Astrocyte (in vitro differentiated cells and primary cell): ENCODE data around the gene C10orf143. TPM values are rescaled to one million over a fixed set of nuclear protein-coding genes. Genes with fewer than 3 reads are reported as not detected.

Experiments used
- DNase-seq: peaks from one replicate; pipeline ENCODE4 v3.0.0-alpha.2; 2010; ENCODE audit warnings: low read depth
- FAIRE-seq: peaks from 2 replicates; lab custom pipeline; 2011; peaks lifted over from hg19 to GRCh38; lab: Jason Lieb, UNC
- H2AFZ ChIP-seq: 2 replicates; pipeline ENCODE4 v1.6.0; 2012; ENCODE audit warnings: low read depth, low read length, inconsistent platforms
- H3K27ac ChIP-seq: 2 replicates; pipeline ENCODE4 v1.5.1; 2011; ENCODE audit warnings: low read depth, low read length, inconsistent platforms
- H3K27me3 ChIP-seq: 2 replicates; pipeline ENCODE4 v1.6.0; 2011; ENCODE audit warnings: low read length, inconsistent platforms; ENCODE audit not compliant: insufficient read depth
- H3K36me3 ChIP-seq: 2 replicates; pipeline ENCODE4 v1.5.1; 2011; ENCODE audit warnings: low read length, inconsistent platforms; ENCODE audit not compliant: insufficient read depth
- H3K4me1 ChIP-seq: 2 replicates; pipeline ENCODE4 v1.5.1; 2011; ENCODE audit warnings: low read length, inconsistent platforms; ENCODE audit not compliant: insufficient read depth
- H3K4me2 ChIP-seq: 2 replicates; pipeline ENCODE4 v1.6.0; 2012; ENCODE audit warnings: low read length, inconsistent platforms
- H3K4me3 ChIP-seq: 2 replicates; pipeline ENCODE4 v1.5.1; 2011; ENCODE audit warnings: low read depth, mild to moderate bottlenecking, low read length, inconsistent platforms; ENCODE audit not compliant: insufficient read depth
- H3K79me2 ChIP-seq: 2 replicates; pipeline ENCODE4 v1.6.0; 2012; ENCODE audit warnings: mild to moderate bottlenecking, low read length, inconsistent platforms; ENCODE audit not compliant: insufficient read depth
- H3K9ac ChIP-seq: 2 replicates; pipeline ENCODE4 v1.6.0; 2012; ENCODE audit warnings: mild to moderate bottlenecking, low read length, inconsistent platforms
- H3K9me3 ChIP-seq: 2 replicates; pipeline ENCODE4 v1.5.1; 2012; ENCODE audit warnings: low read depth, mild to moderate bottlenecking, low read length, inconsistent platforms; ENCODE audit not compliant: insufficient read depth
- H4K20me1 ChIP-seq: 2 replicates; pipeline ENCODE4 v1.6.0; 2012; ENCODE audit warnings: low read length, inconsistent platforms; ENCODE audit not compliant: insufficient read depth
- H3K27ac Mint-ChIP-seq: one replicate; pipeline ENCODE4 v1.8.0; 2021; ENCODE audit warnings: mild to moderate bottlenecking, mixed read lengths; ENCODE audit not compliant: unreplicated experiment
- H3K27me3 Mint-ChIP-seq: one replicate; pipeline ENCODE4 v1.8.0; 2021; ENCODE audit warnings: low read depth, mixed read lengths; ENCODE audit not compliant: unreplicated experiment
- H3K36me3 Mint-ChIP-seq: one replicate; pipeline ENCODE4 v1.8.0; 2021; ENCODE audit warnings: low read depth, mixed read lengths; ENCODE audit not compliant: unreplicated experiment
- H3K4me1 Mint-ChIP-seq: one replicate; pipeline ENCODE4 v1.8.0; 2021; ENCODE audit warnings: low read depth, mixed read lengths; ENCODE audit not compliant: unreplicated experiment
- H3K4me3 Mint-ChIP-seq: one replicate; pipeline ENCODE4 v1.8.0; 2021; ENCODE audit warnings: mild to moderate bottlenecking, moderate library complexity, mixed read lengths; ENCODE audit not compliant: unreplicated experiment
- H3K9me3 Mint-ChIP-seq: one replicate; pipeline ENCODE4 v1.8.0; 2021; ENCODE audit warnings: mild to moderate bottlenecking, mixed read lengths; ENCODE audit not compliant: unreplicated experiment
- CTCF ChIP-seq: IDR thresholded peaks from 2 replicates; pipeline ENCODE4 v1.5.1; 2011; ENCODE audit warnings: low read depth, mild to moderate bottlenecking, inconsistent platforms, low read length, moderate library complexity; ENCODE audit not compliant: insufficient read depth
- EZH2 ChIP-seq: IDR thresholded peaks from 2 replicates; pipeline ENCODE4 v1.6.1; 2012; ENCODE audit warnings: mild to moderate bottlenecking, low read length, inconsistent platforms; ENCODE audit not compliant: insufficient read depth
- total RNA-seq: library from RNA; stranded (reverse); gene quantifications from 2 replicates; pipeline ENCODE4 v1.2.1, GENCODE V29; 2021

C10orf143 gene
- total RNA-seq, 1 donor from 2014 or later: 0.73 TPM

DNA sequence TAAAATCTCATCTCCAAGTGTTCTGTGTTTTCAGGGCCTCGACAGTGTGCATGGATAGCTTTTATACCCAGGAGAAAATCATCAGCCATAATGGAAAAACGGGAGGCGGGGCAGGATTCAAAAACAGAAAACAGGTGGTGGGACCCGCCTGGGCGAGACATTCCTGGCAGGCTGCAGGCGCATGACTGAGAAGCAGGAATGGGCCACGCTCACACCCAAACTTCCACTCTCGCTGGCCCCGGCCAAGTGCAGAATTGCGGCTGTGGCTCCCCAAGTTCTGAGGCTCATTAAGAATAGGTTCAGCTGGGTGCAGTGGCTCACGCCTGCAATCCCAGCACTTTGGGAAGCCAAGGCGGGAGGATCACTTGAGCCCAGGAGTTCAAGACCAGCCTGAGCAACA lies 60.6 kb downstream of the C10orf143 start:
- Histone ChIP-seq H3K4me2 (no peak overlapping the region), H3K9me3 (peaks cover 4% of the 10 kb centered on the region), H4K20me1 (no peaks in the 10 kb centered on the region), H3K4me1 (no peaks in the 10 kb centered on the region), H3K4me3 (no peak overlapping the region), H2AFZ (no peak overlapping the region), H3K79me2 (no peaks in the 10 kb centered on the region), H3K36me3 (no peaks in the 10 kb centered on the region), H3K27me3 (no peaks in the 10 kb centered on the region), H3K9ac (no peak overlapping the region), H3K27ac (no peak overlapping the region)
- Mint-ChIP-seq H3K4me3 (no peak overlapping the region), H3K36me3 (no peaks in the 10 kb centered on the region), H3K27me3 (peaks cover 20% of the 10 kb centered on the region), H3K9me3 (peaks cover 11% of the 10 kb centered on the region), H3K27ac (no peak overlapping the region), H3K4me1 (no peaks in the 10 kb centered on the region)
- TF ChIP-seq CTCF: no peak
- no peak for TF ChIP-seq EZH2
- no peak for FAIRE-seq
- no peak for DNase-seq

DNA sequence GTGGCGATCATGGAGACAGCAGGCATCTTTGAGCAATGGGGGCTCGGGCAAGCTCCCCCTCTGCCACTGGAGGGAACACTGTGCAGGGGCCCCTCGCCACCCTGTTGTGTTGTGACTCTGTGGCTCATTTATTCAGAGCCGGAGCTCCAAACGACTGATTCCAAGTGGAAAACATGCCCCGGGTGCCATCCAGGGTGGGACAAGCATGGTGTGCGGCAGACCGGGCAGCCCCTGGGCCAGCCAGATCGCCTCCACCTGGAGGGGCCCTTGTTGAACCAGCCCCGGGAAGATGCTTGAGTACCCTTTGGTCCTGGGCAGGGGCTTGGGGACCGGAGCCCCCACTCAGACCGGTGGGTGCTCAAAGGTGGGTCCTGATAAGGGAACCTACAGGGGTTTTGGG lies 61.4 kb downstream of the C10orf143 start:
- Histone ChIP-seq H3K9ac (no peak overlapping the region), H3K79me2 (no peaks in the 10 kb centered on the region), H3K36me3 (no peaks in the 10 kb centered on the region), H3K4me1 (no peaks in the 10 kb centered on the region), H4K20me1 (no peaks in the 10 kb centered on the region), H2AFZ (no peak overlapping the region), H3K4me2 (no peak overlapping the region), H3K9me3 (peaks cover 4% of the 10 kb centered on the region), H3K4me3 (no peak overlapping the region), H3K27ac (no peak overlapping the region), H3K27me3 (no peaks in the 10 kb centered on the region)
- peaks cover 24% of the 10 kb centered on the region for H3K27me3 Mint-ChIP-seq
- H3K36me3 Mint-ChIP-seq: no peaks in the 10 kb centered on the region
- TF ChIP-seq CTCF: no peak
- H3K27ac Mint-ChIP-seq: no peak overlapping the region
- H3K9me3 Mint-ChIP-seq: peaks cover 8% of the 10 kb centered on the region
- no peaks in the 10 kb centered on the region for H3K4me1 Mint-ChIP-seq
- FAIRE-seq: no peak
- no peak for DNase-seq
- H3K4me3 Mint-ChIP-seq: no peak overlapping the region

DNA sequence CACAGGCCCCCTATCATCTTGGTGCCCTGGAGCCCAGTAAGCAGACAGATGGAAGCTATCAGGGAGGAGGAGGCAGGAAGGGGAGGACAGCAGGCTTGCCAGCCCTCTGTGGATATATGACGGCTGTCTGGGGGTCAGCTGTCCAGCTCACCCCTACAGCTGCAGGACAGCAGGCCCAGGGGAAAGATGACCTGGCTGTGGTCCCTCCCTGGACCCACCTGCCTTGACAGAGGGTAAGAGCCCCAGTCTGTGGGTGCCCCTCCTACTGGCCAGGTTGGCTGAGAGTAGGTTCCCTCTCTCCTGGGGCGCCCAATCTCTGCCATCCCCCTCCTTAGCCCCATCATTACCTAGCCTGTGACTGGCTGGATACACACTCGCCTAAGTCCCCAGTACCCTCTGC lies 62.5 kb downstream of the C10orf143 start:
- H3K27me3 ChIP-seq: no peaks in the 10 kb centered on the region
- H4K20me1 ChIP-seq: no peaks in the 10 kb centered on the region
- no peak overlapping the region for H3K4me2 ChIP-seq
- Mint-ChIP-seq H3K36me3 (no peaks in the 10 kb centered on the region), H3K9me3 (peaks cover 4% of the 10 kb centered on the region), H3K27me3 (peaks cover 34% of the 10 kb centered on the region), H3K4me3 (no peak overlapping the region), H3K27ac (no peak overlapping the region), H3K4me1 (no peaks in the 10 kb centered on the region)
- peaks cover 2% of the 10 kb centered on the region for H3K9me3 ChIP-seq
- H3K9ac ChIP-seq: no peak overlapping the region
- no peaks in the 10 kb centered on the region for H3K4me1 ChIP-seq
- no peaks in the 10 kb centered on the region for H3K79me2 ChIP-seq
- no peak for TF ChIP-seq EZH2
- TF ChIP-seq CTCF: no peak
- no peaks in the 10 kb centered on the region for H3K36me3 ChIP-seq
- no peak overlapping the region for H3K27ac ChIP-seq
- no peak for FAIRE-seq
- H2AFZ ChIP-seq: no peak overlapping the region
- no peak for DNase-seq
- H3K4me3 ChIP-seq: no peak overlapping the region
